GM12878 (cell line): ENCODE data around the gene CENPH. TPM values are rescaled to one million over a fixed set of nuclear protein-coding genes. Genes with fewer than 3 reads are reported as not detected.

Experiments
- ATAC-seq: fragments of 200-7000 bp; cut with Tn5 transposase; 3 replicates; pipeline ENCODE4 v1.9.1; 2020; ENCODE audit warnings: mild to moderate bottlenecking, moderate library complexity
- BruUV-seq: library from RNA; stranded (reverse); fragments of 400-500 nt; replicated peaks from 2 replicates; lab custom pipeline; 2021; lab: Mats Ljungman, UMichigan
- CTCF ChIA-PET: fragments of 300-600 bp; sonication (Branson Sonifier 250); formaldehyde crosslinking; extraction: SDS; loops from one replicate; lab custom pipeline; 2021; ENCODE audit warnings: inconsistent platforms; lab: Yijun Ruan, JAX
- POLR2A ChIA-PET: fragments of 350-600 bp; formaldehyde crosslinking; extraction: SDS; loops from one replicate; lab custom pipeline; 2021; ENCODE audit warnings: inconsistent platforms; lab: Charles Lee
- RAD21 ChIA-PET: fragments of 300-600 bp; sonication (Branson Sonifier 250); formaldehyde crosslinking; loops from one replicate; lab custom pipeline; 2023; ENCODE audit warnings: antibody characterized with exemption; ENCODE audit not compliant: unreplicated experiment; lab: Charles Lee
- SMC1A ChIA-PET: fragments of 300-600 bp; sonication (Branson Sonifier 250); formaldehyde crosslinking; loops from one replicate; lab custom pipeline; 2023; ENCODE audit not compliant: unreplicated experiment, uncharacterized antibody; lab: Charles Lee
- DNase-seq: peaks from one replicate; pipeline ENCODE4 v3.0.0-alpha.2; 2011; ENCODE audit warnings: low read depth, low spot score
- FAIRE-seq: peaks from 3 replicates; lab custom pipeline; 2011; peaks lifted over from hg19 to GRCh38; lab: Jason Lieb, UNC
- H2AFZ ChIP-seq: 2 replicates; pipeline ENCODE4 v1.6.0; 2011; ENCODE audit warnings: low read depth, low read length, control low read depth; ENCODE audit not compliant: control insufficient read depth
- H3K27ac ChIP-seq: 2 replicates; pipeline ENCODE4 v1.5.1; 2011; ENCODE audit warnings: control low read depth; ENCODE audit not compliant: control insufficient read depth, insufficient read depth
- H3K27me3 ChIP-seq, 2 experiments: replicated peaks in 1 of 2; 2 replicates each; pipeline versions ENCODE4 v1.6.0 to v1.6.1; 2011; ENCODE audit warnings: low read length in 1 of 2; ENCODE audit not compliant: control insufficient read depth in 2 of 2, insufficient read depth in 2 of 2
- H3K36me3 ChIP-seq, 2 experiments: 2 replicates each; pipeline ENCODE4 v1.5.1; 2011; ENCODE audit warnings: low read length in 1 of 2; ENCODE audit not compliant: control insufficient read depth in 2 of 2, insufficient read depth in 2 of 2
- H3K4me1 ChIP-seq: 2 replicates; pipeline ENCODE4 v1.6.1; 2011; ENCODE audit warnings: mild to moderate bottlenecking, low read length, moderate library complexity, mixed read lengths; ENCODE audit not compliant: control insufficient read depth, insufficient read depth
- H3K4me2 ChIP-seq: 2 replicates; pipeline ENCODE4 v1.6.0; 2011; ENCODE audit warnings: control low read depth; ENCODE audit not compliant: control insufficient read depth, insufficient read depth
- H3K4me3 ChIP-seq: fragments of 200-600 bp; sonication (generic); 2 replicates; pipeline ENCODE4 v1.5.1; 2016
- H3K79me2 ChIP-seq: 2 replicates; pipeline ENCODE4 v1.6.0; 2011; ENCODE audit warnings: low read length; ENCODE audit not compliant: control insufficient read depth, insufficient read depth
- H3K9ac ChIP-seq: 2 replicates; pipeline ENCODE4 v1.8.0; 2011; ENCODE audit warnings: low read length, control low read depth, mixed read lengths; ENCODE audit not compliant: control insufficient read depth, insufficient read depth
- H3K9me3 ChIP-seq: replicated peaks from 3 replicates; pipeline ENCODE4 v1.5.1; 2011; ENCODE audit warnings: mild to moderate bottlenecking, low read length; ENCODE audit not compliant: control insufficient read depth, insufficient read depth
- H4K20me1 ChIP-seq: 2 replicates; pipeline ENCODE4 v1.6.0; 2011; ENCODE audit not compliant: control insufficient read depth, insufficient read depth
- ATF7 ChIP-seq: fragments of 450-650 bp; IDR thresholded peaks from 2 replicates; pipeline ENCODE4 v1.6.1; 2016; ENCODE audit warnings: low read depth, mild to moderate bottlenecking
- BACH1 ChIP-seq: fragments of 450-650 bp; IDR thresholded peaks from 2 replicates; pipeline ENCODE4 v1.6.1; 2017; ENCODE audit warnings: mild to moderate bottlenecking, borderline replicate concordance
- HDGF ChIP-seq: fragments of 450-650 bp; IDR thresholded peaks from 2 replicates; pipeline ENCODE4 v1.6.1; 2016; ENCODE audit warnings: antibody characterized with exemption
- IKZF1 ChIP-seq: fragments of 450-650 bp; conservative IDR thresholded peaks from 2 replicates; pipeline ENCODE4 v1.6.1; 2017; ENCODE audit warnings: antibody characterized with exemption, mild to moderate bottlenecking
- KDM1A ChIP-seq: fragments of 200-600 bp; sonication (generic); IDR thresholded peaks from 2 replicates; pipeline ENCODE4 v1.6.1; 2016; ENCODE audit warnings: borderline replicate concordance
- MTA2 ChIP-seq: fragments of 450-650 bp; IDR thresholded peaks from 2 replicates; pipeline ENCODE4 v1.6.1; 2016; ENCODE audit warnings: low read depth, mild to moderate bottlenecking, moderate library complexity
- SRF ChIP-seq, 2 experiments: IDR thresholded peaks; 2 replicates each; pipeline ENCODE4 v1.6.1; 2011; ENCODE audit warnings: low read depth in 2 of 2, low read length in 2 of 2, mild to moderate bottlenecking in 1 of 2, moderate library complexity in 1 of 2
- TBL1XR1 ChIP-seq: IDR thresholded peaks from 2 replicates; pipeline ENCODE4 v1.6.1; 2012; ENCODE audit warnings: low read depth, low read length, improper control_type of control experiment
- ZSCAN29 ChIP-seq: fragments of 450-650 bp; IDR thresholded peaks from 2 replicates; pipeline ENCODE4 v1.6.1; 2017; ENCODE audit warnings: mild to moderate bottlenecking, moderate library complexity
- WGBS: methylation state at CpG from one replicate; pipeline ENCODE4 v1.1.6; 2016; ENCODE audit warnings: low lambda C conversion rate; ENCODE audit not compliant: insufficient replicate concordance, insufficient coverage; ENCODE audit errors: missing lambda C conversion rate; 5-methylcytosine and 5-hydroxymethylcytosine counted together
- in situ Hi-C: fragments of 300-500 bp; cut with MboI; formaldehyde crosslinking; loops from 9 replicates; pipeline ENCODE4 v1.14.3; 2018; ENCODE audit warnings: mixed read lengths
- intact Hi-C: fragments of 100-400 bp; cut with micrococcal nuclease; formaldehyde crosslinking; loops from one replicate; pipeline ENCODE4 v1.14.2; 2022; ENCODE audit not compliant: unreplicated experiment
- polyA plus RNA-seq, 11 experiments: library from polyadenylated mRNA; depleted of rRNA in 4 of 11; unstranded in 6 of 11; stranded (reverse) in 5 of 11; fragments of >200 nt; fragmentation: Nextera tagmentation in 4 of 11; fragmentation: Illumina TruSeq in 1 of 11; extraction: Ambion mirVana in 4 of 11; extraction: Trizol in 1 of 11; gene quantifications; 1 replicate in 1 of 11; 2 replicates in 10 of 11; pipeline versions ENCODE4 v1.2.1 to v1.2.3, GENCODE V29; 2011 to 2016; ENCODE audit warnings: inconsistent platforms in 2 of 11, missing spikeins in 2 of 11, low read depth in 1 of 11
- total RNA-seq, 4 experiments: library from RNA; depleted of rRNA in 3 of 4; stranded (reverse); fragments of >200 nt in 3 of 4; fragmentation: Illumina TruSeq in 1 of 4; extraction: Trizol in 1 of 4; gene quantifications; 2 replicates each; pipeline versions ENCODE4 v1.2.1 to v1.2.3, GENCODE V29; 2013 to 2021
- TF ChIP-seq, protein P1 (sequence below): IDR thresholded peaks from 2 replicates; pipeline ENCODE4 v1.6.1; 2012; ENCODE audit warnings: improper control_type of control experiment, low read depth, low read length; ENCODE audit not compliant: insufficient replicate concordance
- TF ChIP-seq, protein P2 (sequence below): fragments of 450-650 bp; IDR thresholded peaks from 2 replicates; pipeline ENCODE4 v1.6.1; 2017; ENCODE audit warnings: borderline replicate concordance
- TF ChIP-seq, protein P3 (sequence below): IDR thresholded peaks from 2 replicates; pipeline ENCODE4 v1.6.1; 2012; ENCODE audit warnings: mild to moderate bottlenecking, low read depth, low read length
- TF ChIP-seq, protein P4 (sequence below), 3 experiments: IDR thresholded peaks in 2 of 3; conservative IDR thresholded peaks in 1 of 3; 2 replicates each; pipeline ENCODE4 v1.5.1; 2011; ENCODE audit warnings: low read depth in 3 of 3, low read length in 3 of 3, mild to moderate bottlenecking in 3 of 3, control low read depth in 2 of 3, moderate library complexity in 2 of 3, inconsistent platforms in 1 of 3, mixed read lengths in 1 of 3; ENCODE audit not compliant: control insufficient read depth in 2 of 3, insufficient read depth in 1 of 3; ENCODE audit errors: extremely low read depth in 1 of 3

The CENPH gene
- total and polyA plus RNA-seq, 10 of the 15 experiments (the other 5 are each of a cell fraction or from before 2014, with no cell fraction given): 7.3 to 65.6 (median 45.9) TPM

DNA sequence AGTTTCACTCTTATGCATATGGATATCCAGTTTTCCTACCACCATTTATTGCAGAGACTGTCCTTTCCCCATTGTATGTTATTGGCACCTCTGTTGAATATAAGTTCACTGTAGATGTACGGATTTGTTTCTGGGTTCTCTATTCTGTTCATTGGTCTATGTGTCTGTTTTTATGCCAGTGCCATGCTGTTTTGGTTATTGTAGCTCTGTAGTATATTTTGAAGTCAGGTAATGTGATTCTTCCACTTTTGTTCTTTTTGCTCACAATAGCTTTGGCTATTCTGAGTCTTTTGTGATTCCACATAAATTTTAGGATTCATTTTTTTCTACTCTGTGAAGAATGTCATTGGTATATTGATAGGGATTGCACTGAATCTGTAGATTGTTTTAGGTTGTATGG is 48.6 kb upstream of the CENPH start:
- H3K4me1 ChIP-seq: peaks cover 4% of the 10 kb centered on the region
- no TSS peak for BruUV-seq
- H3K27me3 ChIP-seq: no peaks in the 10 kb centered on the region
- no peak overlapping the region for H3K9ac ChIP-seq
- FAIRE-seq: no peak
- H4K20me1 ChIP-seq: no peaks in the 10 kb centered on the region
- POLR2A ChIA-PET: no interaction called here
- H3K79me2 ChIP-seq: no peaks in the 10 kb centered on the region
- DNase-seq: no peak
- intact Hi-C loops: no loop called here
- in situ Hi-C loops: no loop called here
- H3K4me2 ChIP-seq: no peak overlapping the region
- no peak for ATAC-seq
- H3K27ac ChIP-seq: no peak overlapping the region
- no peak overlapping the region for H3K4me3 ChIP-seq
- CTCF ChIA-PET: interaction anchor here (1.2 kb wide), 1 partner anchor 49 kb away, joined by 3 read pairs; no protein-coding TSS in a partner anchor
- SMC1A ChIA-PET: interaction anchor here (1.2 kb wide), 1 partner anchor 33 kb away, joined by 3 read pairs; no protein-coding TSS in a partner anchor
- no peaks in the 10 kb centered on the region; the same call in 2 of the 3 replicates for H3K9me3 ChIP-seq
- RAD21 ChIA-PET: no interaction called here
- WGBS: 81% methylated on average over 1 of the region's 1 CpG
- no peak overlapping the region for H2AFZ ChIP-seq
- H3K36me3 ChIP-seq: no peaks in the 10 kb centered on the region
- TF ChIP-seq, protein P1, sequence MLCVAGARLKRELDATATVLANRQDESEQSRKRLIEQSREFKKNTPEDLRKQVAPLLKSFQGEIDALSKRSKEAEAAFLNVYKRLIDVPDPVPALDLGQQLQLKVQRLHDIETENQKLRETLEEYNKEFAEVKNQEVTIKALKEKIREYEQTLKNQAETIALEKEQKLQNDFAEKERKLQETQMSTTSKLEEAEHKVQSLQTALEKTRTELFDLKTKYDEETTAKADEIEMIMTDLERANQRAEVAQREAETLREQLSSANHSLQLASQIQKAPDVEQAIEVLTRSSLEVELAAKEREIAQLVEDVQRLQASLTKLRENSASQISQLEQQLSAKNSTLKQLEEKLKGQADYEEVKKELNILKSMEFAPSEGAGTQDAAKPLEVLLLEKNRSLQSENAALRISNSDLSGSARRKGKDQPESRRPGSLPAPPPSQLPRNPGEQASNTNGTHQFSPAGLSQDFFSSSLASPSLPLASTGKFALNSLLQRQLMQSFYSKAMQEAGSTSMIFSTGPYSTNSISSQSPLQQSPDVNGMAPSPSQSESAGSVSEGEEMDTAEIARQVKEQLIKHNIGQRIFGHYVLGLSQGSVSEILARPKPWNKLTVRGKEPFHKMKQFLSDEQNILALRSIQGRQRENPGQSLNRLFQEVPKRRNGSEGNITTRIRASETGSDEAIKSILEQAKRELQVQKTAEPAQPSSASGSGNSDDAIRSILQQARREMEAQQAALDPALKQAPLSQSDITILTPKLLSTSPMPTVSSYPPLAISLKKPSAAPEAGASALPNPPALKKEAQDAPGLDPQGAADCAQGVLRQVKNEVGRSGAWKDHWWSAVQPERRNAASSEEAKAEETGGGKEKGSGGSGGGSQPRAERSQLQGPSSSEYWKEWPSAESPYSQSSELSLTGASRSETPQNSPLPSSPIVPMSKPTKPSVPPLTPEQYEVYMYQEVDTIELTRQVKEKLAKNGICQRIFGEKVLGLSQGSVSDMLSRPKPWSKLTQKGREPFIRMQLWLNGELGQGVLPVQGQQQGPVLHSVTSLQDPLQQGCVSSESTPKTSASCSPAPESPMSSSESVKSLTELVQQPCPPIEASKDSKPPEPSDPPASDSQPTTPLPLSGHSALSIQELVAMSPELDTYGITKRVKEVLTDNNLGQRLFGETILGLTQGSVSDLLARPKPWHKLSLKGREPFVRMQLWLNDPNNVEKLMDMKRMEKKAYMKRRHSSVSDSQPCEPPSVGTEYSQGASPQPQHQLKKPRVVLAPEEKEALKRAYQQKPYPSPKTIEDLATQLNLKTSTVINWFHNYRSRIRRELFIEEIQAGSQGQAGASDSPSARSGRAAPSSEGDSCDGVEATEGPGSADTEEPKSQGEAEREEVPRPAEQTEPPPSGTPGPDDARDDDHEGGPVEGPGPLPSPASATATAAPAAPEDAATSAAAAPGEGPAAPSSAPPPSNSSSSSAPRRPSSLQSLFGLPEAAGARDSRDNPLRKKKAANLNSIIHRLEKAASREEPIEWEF: no peak
- TF ChIP-seq, protein P2, sequence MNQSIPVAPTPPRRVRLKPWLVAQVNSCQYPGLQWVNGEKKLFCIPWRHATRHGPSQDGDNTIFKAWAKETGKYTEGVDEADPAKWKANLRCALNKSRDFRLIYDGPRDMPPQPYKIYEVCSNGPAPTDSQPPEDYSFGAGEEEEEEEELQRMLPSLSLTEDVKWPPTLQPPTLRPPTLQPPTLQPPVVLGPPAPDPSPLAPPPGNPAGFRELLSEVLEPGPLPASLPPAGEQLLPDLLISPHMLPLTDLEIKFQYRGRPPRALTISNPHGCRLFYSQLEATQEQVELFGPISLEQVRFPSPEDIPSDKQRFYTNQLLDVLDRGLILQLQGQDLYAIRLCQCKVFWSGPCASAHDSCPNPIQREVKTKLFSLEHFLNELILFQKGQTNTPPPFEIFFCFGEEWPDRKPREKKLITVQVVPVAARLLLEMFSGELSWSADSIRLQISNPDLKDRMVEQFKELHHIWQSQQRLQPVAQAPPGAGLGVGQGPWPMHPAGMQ: no peak
- TF ChIP-seq SRF (IDR thresholded peaks at IDR 0.05; ENCODE audit: low read depth in 2 of 2, low read length in 2 of 2) (no peak), ZSCAN29 (no peak), BACH1 (no peak), ATF7 (no peak), HDGF (no peak), KDM1A (no peak), TBL1XR1 (no peak), IKZF1 (no peak), MTA2 (no peak)
- TF ChIP-seq, protein P3, sequence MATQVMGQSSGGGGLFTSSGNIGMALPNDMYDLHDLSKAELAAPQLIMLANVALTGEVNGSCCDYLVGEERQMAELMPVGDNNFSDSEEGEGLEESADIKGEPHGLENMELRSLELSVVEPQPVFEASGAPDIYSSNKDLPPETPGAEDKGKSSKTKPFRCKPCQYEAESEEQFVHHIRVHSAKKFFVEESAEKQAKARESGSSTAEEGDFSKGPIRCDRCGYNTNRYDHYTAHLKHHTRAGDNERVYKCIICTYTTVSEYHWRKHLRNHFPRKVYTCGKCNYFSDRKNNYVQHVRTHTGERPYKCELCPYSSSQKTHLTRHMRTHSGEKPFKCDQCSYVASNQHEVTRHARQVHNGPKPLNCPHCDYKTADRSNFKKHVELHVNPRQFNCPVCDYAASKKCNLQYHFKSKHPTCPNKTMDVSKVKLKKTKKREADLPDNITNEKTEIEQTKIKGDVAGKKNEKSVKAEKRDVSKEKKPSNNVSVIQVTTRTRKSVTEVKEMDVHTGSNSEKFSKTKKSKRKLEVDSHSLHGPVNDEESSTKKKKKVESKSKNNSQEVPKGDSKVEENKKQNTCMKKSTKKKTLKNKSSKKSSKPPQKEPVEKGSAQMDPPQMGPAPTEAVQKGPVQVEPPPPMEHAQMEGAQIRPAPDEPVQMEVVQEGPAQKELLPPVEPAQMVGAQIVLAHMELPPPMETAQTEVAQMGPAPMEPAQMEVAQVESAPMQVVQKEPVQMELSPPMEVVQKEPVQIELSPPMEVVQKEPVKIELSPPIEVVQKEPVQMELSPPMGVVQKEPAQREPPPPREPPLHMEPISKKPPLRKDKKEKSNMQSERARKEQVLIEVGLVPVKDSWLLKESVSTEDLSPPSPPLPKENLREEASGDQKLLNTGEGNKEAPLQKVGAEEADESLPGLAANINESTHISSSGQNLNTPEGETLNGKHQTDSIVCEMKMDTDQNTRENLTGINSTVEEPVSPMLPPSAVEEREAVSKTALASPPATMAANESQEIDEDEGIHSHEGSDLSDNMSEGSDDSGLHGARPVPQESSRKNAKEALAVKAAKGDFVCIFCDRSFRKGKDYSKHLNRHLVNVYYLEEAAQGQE: no peak
- TF ChIP-seq, protein P4, sequence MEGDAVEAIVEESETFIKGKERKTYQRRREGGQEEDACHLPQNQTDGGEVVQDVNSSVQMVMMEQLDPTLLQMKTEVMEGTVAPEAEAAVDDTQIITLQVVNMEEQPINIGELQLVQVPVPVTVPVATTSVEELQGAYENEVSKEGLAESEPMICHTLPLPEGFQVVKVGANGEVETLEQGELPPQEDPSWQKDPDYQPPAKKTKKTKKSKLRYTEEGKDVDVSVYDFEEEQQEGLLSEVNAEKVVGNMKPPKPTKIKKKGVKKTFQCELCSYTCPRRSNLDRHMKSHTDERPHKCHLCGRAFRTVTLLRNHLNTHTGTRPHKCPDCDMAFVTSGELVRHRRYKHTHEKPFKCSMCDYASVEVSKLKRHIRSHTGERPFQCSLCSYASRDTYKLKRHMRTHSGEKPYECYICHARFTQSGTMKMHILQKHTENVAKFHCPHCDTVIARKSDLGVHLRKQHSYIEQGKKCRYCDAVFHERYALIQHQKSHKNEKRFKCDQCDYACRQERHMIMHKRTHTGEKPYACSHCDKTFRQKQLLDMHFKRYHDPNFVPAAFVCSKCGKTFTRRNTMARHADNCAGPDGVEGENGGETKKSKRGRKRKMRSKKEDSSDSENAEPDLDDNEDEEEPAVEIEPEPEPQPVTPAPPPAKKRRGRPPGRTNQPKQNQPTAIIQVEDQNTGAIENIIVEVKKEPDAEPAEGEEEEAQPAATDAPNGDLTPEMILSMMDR (IDR thresholded peaks at IDR 0.05 in 2 of 3, conservative IDR thresholded peaks at IDR 0.05 in 1 of 3; ENCODE audit: control insufficient read depth in 2 of 3, extremely low read depth in 1 of 3, insufficient read depth in 1 of 3, low read depth in 3 of 3, low read length in 3 of 3): no peak
